GM12875 (cell line): ENCODE data around the gene ROPN1B.
A peak's percentile ranks its signal among the peaks of the same experiment; 100 is the strongest.
"Not testable (repeated sequence)": the region's sequence is repeated elsewhere in the genome, so short reads cannot be mapped to it uniquely, and the experiment has no call there.

ENCODE experiments used
- H3K4me3 ChIP-seq: one replicate; pipeline ENCODE4 v1.5.1; 2011; ENCODE audit warnings: low read depth, low read length, control low read depth
- TF ChIP-seq, protein P1 (sequence below): IDR thresholded peaks from 2 replicates; pipeline ENCODE4 v1.5.1; 2011; ENCODE audit warnings: low read depth, mild to moderate bottlenecking, control low read depth, inconsistent platforms, low read length, moderate library complexity, borderline replicate concordance; ENCODE audit not compliant: insufficient read depth

Gene ROPN1B

DNA sequence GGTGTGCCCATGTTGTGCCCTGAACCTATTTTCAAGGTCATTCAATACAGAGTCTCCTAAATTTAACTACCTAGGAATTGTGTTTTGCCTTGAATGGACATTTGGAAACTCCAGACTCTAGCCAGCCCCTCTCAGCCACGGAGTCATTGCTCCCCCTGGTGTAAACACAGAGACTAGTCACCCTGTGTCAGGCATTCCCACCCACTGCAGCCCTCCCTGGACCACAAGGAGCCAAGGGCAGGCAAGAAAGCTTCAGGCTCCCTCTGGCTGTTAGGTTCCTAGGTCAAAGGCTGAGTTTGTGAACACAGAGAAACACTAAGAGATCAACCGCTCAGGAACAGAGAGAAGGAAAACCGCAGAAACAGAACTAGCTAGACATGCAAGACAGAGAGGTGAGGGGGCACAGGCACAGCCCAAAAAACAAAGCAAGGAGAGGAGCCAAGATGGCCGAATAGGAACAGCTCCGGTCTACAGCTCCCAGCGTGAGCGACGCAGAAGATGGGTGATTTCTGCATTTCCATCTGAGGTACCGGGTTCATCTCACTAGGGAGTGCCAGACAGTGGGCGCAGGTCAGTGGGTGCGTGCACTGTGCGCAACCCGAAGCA is 32.7 kb upstream of the ROPN1B start:
- TF ChIP-seq, protein P1, sequence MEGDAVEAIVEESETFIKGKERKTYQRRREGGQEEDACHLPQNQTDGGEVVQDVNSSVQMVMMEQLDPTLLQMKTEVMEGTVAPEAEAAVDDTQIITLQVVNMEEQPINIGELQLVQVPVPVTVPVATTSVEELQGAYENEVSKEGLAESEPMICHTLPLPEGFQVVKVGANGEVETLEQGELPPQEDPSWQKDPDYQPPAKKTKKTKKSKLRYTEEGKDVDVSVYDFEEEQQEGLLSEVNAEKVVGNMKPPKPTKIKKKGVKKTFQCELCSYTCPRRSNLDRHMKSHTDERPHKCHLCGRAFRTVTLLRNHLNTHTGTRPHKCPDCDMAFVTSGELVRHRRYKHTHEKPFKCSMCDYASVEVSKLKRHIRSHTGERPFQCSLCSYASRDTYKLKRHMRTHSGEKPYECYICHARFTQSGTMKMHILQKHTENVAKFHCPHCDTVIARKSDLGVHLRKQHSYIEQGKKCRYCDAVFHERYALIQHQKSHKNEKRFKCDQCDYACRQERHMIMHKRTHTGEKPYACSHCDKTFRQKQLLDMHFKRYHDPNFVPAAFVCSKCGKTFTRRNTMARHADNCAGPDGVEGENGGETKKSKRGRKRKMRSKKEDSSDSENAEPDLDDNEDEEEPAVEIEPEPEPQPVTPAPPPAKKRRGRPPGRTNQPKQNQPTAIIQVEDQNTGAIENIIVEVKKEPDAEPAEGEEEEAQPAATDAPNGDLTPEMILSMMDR: peak; percentile 7; the same call in 1 of the 2 replicates
- not testable (repeated sequence) for H3K4me3 ChIP-seq

DNA sequence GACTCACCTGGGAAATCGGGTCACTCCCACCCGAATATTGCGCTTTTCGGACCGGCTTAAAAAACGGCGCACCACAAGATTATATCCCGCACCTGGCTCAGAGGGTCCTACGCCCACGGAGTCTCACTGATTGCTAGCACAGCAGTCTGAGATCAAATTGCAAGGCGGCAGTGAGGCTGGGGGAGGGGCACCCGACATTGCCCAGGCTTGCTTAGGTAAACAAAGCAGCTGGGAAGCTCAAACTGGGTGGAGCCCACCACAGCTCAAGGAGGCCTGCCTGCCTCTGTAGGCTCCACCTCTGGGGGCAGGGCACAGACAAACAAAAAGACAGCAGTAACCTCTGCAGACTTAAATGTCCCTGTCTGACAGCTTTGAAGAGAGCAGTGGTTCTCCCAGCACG is 32.1 kb upstream of the ROPN1B start:
- not testable (repeated sequence) for H3K4me3 ChIP-seq

DNA sequence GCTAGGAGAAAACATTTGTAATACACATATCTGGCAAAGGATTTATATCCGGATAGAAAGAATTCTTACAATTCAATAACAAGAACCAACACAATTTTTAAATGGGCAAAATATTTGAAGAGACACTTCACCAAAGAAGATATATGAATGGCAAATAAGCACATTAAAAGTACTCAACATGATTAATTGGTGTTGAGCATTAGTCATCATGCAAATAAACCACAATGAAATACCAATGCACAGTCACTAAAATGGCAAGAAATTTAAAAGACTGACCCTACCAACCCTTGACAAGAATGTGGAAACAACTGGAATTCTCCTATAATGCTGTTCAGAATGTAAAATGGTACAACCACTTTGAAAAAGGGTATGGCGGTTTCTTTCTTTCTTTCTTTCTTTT is 21.2 kb upstream of the ROPN1B start:
- H3K4me3 ChIP-seq: not testable (repeated sequence)

DNA sequence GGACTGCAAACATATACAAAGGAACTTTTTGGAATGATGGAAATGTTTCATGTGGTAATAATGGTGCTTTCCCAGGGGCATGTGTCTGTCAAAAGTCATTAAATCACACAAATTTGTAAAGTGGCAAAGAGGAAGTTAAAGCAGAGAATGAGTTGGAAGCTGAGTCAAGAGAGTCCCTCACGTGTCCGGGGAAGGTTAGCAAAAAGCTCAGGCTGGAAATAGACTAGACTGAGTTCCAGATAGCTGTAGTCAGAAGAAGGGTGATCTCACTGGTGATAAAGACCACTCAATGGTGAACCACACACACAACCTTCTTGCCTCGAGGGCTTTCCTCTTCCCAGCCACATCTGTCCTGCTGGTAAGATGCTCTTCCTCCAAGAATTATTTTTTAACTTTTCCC is 20.1 kb upstream of the ROPN1B start:
- H3K4me3 ChIP-seq: not testable (repeated sequence)

DNA sequence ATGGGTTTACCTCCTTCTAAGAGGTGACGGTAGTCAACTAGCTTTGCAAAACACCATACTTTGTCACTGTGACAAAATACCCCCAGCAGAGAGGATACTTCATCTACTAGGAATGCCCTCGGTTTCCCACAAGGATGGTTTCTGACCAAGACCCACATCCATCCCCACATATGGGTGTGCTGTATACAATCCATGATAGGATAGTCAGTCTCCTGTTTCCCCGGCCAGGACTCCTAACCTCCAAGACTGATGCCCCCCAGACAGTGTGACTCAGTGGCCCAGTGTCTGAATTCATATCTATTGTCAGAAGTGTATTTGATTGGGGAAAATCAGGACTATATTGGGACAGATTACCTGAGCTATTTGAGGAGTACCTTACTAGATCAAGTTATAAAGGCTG is 17.8 kb upstream of the ROPN1B start:
- not testable (repeated sequence) for H3K4me3 ChIP-seq

DNA sequence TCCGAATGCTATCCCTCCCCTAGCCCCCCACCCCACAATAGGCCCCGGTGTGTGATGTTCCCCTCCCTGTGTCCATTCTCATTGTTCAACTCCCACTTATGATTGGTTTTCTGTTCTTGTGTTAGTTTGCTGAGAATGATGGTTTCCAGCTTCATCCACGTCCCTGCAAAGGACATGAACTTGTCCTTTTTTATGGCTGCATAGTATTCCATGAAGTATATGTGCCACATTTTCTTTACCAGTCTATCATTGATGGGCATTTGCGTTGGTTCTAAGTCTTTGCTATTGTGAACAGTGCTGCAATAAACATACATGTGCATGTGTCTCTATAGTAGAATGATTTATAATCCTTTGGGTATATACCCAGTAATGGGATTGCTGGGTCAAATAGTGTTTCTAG is 12.0 kb upstream of the ROPN1B start:
- not testable (repeated sequence) for H3K4me3 ChIP-seq

DNA sequence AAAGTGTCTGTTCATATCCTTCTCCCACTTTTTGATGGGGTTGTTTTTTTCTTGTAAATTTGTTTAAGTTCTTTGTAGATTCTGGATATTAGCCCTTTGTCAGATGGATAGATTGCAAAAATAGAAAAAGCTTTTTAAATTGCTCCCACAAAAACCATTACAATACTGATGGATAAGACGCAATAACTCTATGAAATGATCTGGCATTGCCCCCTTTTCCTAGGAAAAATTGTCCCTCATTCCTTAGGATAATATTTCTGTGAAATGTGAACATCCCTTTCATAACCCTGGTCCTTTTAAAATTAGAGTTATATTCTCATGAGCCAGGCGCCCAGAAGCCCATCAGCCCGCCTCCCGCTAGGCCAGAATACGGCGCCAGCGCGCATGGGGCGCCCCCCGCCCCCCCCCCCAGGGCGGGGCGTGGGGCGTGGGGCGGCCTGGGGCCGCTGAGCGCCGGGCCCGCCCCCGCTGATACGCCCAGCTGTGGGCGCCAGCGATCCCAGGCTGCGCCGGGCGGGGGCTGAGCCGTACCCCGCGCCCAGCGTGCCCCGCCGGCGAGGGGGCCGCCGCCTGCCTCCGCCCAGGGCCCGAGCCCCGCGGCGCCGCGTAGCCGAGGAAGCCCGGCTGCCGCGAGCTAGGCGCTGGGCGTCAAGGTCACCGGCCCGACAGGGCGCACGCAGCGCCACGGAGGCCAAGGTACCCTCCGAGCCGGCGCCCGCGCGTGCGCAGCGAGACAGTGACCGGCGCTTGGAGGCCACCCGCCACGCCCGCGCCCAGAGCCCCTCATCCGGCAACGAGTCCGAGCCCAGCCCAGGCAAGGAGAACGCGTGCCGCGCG is 11.1 kb upstream of the ROPN1B start:
- no peak overlapping the region for H3K4me3 ChIP-seq
- TF ChIP-seq, protein P1: no peak

DNA sequence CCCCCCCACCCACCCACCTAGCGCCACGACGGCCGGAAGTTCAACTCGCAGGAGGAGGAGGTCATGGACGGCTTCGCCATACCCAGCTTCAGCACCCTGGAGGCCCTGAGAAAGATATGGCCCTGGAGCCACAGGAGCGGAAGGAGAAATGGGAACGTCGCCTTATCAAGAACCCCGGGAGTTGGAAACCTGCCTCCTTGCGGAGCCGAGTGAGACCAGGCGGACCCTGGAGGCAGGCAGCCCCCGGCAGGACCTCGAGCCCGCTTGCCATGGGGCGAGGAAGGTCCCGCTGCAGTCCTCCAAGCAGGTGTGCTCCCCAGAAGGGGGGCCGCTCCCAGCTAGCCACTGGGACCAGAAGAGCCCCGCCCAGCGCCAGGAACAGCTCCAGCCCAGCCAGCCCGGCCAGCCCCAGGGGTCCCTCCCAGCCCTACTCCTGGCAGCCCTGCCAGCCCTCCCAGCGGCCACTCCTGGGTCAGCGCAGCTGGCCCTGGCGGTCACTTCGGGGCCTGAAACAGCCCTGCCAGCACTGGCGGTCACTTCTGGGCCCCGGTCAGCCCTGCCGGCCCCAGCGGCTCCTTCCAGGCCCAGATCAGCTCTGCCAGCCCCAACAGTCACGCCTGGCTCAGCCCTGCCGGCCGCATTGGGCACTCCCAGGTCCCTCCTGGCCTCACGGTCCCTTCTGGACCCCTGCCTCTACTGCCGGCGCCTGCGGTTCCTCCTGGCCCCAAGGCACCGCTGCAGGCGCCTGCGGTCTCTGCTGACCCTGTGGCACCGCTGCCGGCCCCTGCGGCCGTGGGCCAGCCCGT is 10.3 kb upstream of the ROPN1B start:
- H3K4me3 ChIP-seq: no peak overlapping the region
- TF ChIP-seq, protein P1: no peak

DNA sequence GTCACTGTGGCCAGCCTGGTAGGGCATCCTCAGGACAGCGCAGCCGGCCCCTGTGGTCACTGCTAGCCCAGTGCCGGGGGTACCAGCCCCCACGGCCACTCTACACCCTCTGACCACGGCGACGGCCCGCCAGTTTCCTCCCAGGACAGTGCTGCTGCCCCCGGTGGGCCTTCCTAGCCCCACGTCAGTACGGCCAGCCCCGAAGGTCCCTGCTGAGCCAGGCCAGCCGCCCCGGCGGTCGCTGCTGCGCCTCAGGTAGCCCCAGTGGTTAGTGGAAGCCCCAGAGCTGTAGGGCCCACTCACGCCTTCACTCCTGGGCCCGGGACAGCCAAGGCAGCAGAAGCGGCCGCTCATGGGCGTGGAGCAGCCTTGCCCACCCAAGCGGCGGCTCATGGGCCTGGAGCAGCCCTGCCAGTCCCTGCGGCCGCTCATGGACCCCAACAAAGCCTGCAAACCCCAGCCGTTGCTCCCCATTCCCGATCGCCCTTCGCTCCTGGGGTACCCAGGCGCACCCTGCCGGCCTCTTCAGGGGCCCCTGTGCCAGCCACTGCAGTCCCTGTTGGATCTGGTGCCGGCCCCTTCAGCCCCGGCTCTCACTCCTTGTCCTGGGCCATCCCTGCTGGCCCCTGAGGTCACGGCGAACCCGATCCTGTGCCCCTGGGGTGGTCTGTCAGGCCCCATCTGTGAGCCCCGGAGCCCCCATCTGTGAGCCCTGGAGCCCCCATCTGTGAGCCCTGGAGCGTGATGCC is 9.5 kb upstream of the ROPN1B start:
- TF ChIP-seq, protein P1: no peak
- H3K4me3 ChIP-seq: no peak overlapping the region
